OCI-M2 (cell line): ENCODE measurements around the gene PRKAR1A.
"Not testable (repeated sequence)": the region's sequence is repeated elsewhere in the genome, so short reads cannot be mapped to it uniquely, and the experiment has no call there.

Experiments used
- DNase-seq: peaks from one replicate; lab custom pipeline; 2025; ENCODE audit not compliant: unreplicated experiment; lab: John Stamatoyannopoulos, UW

PRKAR1A gene

DNA sequence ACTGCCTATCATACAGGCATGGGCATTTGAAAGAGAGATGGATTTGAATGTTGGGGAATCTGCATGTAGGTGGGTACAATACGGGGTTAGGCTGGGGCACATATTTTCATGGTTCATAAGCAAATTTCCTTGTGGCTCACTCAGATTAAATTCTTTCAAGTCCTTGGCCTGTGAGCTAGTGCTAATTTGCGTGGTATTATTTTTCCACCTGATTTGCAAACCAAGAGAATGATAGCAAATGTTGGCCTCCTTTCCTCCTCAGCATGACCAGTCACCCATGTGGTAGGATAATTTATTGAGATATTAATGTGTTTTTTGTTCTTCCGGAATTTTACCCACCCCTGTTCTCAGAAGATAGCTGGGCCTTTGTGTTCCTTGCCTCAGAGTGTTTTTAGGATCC, 66.0 kb downstream of the PRKAR1A start:
- DNase-seq = no peak

DNA sequence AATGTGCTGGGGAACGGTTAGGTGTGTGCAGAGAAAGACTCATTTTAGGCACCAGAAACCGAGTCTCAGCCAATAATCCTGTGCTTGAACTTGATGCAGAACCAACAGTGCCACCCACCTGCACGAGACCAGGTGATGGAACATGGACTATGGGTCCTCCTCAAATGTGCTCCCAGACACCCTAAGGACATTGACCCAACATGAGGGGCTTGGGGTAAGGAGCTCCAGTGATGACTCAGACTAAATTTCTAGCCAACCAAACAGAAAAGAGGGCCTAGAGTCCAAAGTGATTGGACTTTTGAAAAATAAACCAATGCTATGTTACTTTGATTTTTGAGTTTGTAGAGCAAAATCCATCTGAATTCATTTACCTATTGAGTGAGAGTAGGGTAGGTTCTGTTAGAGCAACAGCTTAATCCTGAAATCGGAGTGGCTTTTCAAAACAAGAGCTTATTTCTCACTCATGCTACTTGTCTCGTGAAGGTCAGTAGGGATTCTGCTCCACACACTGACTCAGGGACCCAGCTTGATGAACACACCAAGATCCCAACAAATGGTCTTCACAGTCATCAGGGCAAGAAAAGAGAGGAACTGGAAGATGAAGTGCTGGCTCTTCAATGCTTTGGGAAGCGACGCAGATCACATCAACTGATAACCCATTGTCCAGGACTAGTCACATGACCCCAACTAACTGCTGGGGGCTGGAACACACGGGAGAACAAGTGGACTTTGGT, 67.1 kb downstream of the PRKAR1A start:
- DNase-seq = no peak

DNA sequence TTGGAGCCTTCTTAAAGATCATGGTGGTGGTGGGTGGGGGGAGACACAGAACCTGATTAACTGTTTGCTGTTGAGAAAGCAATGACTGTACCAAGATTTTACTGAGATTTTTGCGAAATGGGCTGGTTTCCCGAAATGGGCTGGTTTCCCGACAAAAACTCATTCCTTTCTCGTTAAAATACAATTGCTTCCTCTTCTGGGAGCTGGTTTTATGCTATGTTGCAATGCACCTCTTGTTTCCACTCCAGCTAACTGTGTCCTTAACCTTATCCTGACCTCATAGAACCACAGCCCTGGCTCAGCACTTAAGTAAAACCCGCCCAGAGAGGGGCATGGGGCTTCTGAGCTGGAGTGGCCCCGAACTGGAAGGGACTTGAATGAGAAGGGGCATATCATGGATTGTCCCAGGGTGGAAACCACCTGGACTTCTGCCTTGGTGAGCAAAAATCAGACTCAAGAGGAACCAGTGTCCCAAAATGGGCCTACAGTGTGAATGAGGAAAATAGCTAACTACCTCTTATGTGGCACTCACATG, 68.1 kb downstream of the PRKAR1A start:
- DNase-seq = no peak

DNA sequence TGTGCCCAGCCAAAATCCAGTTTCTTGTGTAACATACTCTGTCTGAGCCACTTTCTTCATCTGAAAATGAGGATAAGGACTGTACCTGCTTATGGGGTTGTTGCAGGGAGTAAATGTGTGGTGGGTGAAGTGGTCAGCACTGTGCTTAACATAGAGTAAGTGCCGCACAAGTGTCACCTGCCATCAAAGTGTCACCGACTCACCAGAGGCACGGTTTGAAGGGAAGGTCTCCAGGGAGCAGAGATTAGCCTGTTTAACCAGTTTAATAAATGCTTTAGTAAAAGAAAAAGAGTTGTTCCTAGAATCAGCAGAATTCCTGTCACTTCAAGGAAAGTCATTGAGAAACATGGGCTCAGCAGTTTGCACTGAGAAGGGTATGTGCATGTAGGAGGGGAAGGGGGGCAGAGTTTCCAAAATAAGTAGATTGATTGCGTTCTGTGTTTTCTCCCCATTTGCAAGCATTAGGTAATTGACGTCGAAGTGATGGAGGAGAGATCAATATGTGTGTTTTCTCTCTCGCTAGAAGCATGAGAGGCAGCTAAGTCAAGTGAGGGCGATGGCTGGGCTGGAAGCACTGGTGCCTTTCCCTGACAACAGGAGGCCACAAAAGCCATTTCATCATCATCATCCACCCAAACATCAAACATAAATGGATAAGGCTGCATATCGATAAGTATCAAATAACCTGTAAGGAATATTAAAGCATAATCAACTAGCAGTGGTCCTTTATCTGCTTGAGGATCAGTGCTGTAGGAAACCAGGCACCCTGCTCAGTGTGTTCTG, 69.8 kb downstream of the PRKAR1A start:
- DNase-seq = no peak

DNA sequence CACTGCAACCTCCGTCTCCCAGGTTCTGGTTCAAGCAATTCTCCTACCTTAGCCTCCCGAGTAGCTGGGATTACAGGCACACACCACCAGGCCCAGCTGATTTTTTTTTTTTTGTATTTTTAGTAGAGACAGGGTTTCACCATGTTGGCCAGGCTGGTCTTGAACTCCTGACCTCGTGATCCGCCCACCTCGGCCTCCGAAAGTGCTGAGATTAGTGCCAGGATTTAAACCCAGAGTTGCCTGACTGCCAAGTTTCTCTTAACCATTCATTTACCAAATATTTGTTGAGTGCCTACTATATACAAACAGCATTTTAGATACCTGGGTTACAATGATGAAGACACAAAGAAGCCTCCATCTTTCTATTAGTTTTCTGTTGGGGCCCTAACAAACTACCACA, 70.6 kb downstream of the PRKAR1A start:
- DNase-seq = not testable (repeated sequence)

DNA sequence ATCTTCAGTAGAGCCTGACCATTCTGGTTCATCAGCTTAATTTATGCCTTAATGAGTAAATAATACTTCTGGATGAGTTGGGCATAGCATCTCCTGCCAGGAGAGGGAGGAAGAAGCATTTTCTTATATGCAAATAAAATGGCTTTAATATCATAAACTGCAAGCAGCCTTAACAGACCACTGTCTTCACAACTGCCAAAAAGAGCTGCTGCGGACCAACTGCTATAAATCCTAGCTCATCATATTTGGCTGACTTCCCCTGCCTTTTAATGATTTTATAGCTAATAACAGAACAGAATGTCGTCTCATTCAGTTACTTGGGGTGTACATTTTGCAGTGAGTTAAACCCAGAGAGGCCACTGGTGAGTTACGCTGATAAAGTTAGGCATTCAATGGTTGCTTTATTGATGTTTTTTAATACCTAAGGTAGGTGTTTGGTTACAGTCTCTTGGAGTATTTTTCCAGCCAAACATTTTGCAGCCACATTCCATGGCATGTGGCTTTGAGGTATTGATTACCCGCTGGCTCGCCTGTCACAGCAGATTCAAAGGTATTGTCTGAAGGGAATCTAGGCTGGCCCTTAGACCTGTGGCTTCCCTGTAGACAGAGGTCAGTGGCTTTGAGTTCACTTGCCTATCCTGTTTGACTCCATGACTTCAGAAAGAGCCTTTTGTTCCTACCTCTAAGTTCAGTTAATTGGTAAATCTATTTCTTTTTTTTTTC, 72.5 kb downstream of the PRKAR1A start:
- no peak for DNase-seq

DNA sequence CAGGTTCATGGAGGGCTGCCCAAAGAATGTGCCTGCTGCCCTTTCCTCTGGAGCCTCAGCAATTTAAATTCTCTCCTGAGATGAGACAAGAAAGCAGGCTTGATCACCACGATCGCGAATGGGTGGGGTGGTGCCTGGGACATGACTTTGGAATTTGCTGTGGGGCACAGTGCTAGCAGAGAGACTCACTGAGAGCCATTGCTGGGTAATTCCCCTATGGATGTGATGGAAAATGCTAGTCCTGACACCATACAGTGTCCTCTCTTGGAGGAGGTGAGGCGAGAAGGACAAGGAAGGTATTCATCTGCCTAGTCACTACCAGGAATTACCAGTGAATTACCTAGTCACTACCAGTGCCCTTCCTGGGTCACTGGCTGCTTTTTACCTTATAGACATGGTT, 73.4 kb downstream of the PRKAR1A start:
- no peak for DNase-seq

DNA sequence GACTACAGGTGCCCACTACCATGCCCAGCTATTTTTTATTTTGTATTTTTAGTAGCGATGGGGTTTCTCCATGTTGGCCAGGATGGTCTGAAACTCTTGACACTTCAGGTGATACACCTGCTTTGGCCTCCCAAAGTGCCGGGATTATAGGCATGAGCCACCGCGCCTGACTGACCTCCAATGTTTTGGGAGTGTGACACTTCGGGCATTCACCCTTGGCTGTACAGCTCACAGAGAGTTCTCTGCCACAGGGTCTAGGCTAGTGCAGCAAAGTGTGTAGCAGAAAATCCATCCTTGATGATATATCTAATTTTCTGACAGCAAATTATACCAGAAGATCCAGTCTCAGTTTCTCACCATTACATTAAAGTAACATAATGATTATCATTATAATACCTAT, 74.8 kb downstream of the PRKAR1A start:
- no peak for DNase-seq

DNA sequence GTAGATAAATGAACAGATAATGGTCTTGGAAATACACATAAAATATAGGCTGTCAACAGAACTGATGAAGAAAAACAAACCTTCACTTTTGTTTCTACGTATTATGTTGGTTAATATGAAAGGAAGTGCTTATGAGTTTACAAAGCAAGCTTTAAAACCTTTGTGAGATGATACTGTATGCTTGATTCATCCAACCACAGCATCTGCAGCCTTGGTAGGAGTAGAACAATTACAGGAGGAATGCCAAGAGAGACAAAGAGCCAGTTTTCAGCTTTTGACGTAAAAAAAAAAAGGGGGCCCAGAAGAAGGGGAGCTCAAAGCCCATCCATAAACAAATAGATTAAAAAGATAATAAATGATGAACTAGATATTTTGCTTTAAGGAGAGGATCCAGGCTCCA, 75.6 kb downstream of the PRKAR1A start:
- no peak for DNase-seq

DNA sequence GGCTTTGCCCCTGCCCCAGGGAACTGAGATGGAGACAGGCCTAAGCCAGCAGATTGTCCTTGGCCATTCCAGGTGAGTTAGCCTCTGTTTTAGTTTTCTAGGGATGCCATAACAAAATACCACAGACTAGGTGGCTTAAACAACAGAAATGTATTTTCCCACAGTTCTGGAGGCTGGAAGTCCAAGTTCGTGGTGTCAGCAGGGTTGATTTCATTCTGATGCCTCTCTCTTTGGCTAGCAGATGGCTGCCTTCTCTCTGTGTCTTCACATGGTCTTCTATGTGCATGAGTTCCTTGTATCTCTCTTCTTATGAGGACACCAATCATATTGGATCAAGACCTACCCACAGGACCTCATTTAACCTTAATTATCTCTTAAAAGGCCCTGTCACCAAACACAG, 76.1 kb downstream of the PRKAR1A start:
- DNase-seq = no peak

DNA sequence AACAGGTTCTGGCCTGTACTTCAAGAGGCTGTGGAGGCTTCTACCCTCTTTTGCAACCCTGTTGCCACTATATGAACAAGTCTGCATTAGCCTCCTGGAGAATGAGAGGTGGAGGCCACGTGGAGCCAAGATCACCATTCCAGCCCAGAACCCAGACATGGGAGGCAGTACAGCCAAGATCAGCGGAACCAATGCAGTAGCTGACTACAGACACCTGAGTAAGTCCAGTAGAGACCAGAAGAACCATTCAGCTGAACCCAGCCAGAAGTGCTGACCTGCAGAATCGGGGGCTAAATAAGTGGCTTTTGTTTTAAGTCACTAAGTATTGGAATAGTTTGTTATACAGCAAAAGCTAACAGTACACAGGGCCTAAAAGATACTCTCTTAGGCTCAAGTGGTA, 76.9 kb downstream of the PRKAR1A start:
- no peak for DNase-seq

DNA sequence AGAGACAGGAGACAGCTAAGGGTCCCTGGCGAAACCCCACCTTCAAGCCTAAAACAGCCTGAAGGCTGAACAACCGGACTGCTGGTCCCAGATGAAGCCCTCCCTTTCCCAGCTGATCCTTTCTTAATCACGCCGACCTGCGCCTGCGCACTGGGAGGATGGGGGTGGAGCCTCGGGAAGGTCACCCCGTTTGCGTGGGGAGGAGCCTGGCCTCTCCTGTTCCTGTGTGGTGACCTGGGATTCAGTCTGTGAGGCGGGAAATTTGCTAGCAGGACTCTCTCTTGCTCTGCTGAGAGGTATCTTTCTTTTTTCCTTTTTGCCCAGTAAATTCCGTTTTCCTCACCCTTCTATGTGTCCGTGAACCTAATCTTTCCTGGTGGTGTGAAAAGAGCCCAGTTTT, 79.4 kb downstream of the PRKAR1A start:
- DNase-seq = no peak

DNA sequence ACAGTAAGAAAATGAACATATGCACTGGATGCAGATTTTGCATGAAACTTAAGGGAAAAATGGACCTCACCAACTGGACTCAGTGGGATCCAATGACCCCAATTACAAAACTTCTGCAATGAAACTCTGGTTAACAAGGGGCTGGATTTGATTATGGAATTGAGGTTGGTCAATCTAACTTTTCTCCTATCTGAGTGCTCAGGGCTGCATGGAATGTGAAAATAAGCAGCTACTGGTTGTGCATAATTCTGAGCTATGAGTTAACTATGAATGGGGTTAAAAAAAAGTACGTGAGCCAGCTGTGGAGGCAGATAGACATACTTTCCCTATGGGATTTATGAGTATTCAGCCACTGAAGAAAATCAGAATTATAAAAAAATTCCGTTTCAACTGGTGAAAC, 79.8 kb downstream of the PRKAR1A start:
- no peak for DNase-seq

DNA sequence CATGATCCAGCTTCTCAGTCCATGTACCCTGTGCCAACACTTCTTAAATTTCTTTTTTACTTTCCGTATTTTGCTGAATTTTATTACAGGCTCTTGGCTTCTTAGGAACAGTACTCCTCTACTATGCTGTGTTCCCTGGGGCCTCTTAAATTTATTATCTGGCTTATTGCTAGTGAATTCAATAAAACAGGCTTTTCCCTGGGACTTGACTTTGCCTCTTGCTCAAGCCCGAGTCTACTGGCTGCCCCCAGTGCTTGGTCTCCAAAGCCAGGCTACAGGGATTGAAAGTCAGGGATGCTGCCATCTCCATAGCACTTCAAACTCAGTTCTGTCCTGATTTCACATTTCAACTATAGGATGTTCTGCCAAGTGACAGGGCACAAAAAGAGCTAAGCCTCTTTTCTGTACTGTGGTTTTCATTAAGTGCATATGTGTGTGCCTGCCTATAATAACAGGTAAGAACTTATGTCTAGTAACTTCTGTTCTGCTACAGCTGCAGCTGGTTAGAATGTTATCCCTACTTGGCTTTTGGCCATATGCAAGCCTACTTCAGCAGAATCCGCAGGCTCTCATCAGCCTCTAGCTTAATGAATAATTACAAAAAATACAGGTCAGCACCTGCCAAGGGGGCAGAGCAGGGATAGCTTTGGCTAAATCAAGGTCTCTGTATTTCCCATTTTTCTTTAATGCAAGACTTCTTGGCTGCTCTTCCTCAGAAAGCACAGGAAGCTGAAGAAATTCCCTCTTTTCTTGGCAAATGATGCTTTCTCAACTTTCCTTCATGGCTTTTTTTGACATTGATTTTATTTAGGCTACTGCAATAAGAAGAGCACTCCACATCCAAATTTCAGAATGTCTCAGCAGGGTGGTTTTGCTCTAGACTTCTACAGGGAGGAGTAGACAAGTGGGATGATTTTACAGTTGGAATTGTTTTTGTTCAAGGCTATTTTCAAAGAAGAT, 80.7 kb downstream of the PRKAR1A start:
- DNase-seq = no peak

DNA sequence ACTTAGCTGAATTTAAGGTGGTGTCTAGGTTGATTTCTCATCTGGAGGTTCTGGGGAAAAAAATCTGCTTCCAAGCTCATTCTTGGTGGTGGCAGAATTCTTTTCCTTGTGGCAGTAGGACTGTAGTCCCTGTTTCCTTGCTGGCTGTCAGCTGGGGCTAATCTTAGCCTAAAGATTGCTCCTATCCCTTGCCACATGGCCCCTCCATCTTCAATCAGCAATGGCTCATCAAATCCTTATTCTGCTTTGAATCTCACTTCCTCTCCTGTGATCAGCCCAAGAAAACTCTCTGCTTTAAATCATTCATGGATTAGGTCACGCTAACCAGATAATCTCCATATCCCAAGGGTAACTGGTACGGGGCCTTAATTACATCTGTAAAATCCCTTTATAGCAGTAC, 82.3 kb downstream of the PRKAR1A start:
- DNase-seq = no peak

DNA sequence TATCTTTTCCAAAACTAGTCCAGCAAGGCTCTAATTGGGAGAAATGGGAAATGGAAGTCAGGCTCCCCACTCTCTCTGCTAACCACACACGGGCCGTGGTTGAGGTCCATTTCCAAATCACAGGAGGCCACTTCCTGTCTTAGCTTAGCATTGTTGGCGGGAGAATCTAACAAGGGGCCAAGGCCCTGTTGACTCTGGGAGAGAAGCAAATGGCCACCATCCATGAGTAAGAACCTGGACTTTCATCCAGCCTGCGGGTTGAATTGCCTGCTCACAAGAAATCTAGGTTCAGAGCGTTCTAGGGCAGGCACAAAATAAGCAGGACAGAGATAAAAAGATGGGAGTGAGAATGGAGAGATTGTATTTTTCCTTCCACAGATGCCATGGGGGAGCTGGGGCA, 83.3 kb downstream of the PRKAR1A start:
- DNase-seq = no peak

DNA sequence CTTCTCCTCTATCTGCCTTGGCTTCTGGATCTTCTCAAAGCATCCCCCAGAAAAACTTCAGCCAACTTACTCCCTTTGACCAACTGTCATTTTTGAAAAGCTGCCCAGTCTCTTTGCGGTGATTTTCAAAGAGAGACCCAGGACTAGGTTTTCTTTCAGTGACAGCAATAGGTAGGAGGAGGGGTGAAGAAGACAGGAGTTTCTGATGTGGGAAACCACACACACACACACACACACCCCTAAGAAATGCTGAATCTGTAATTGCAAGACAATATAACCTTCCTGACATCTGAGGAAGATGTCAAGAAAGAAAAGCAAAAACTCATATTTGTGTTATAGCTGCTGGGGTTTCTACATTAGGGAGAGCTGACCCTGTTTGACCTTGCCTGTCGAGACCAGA, 83.8 kb downstream of the PRKAR1A start:
- no peak for DNase-seq

DNA sequence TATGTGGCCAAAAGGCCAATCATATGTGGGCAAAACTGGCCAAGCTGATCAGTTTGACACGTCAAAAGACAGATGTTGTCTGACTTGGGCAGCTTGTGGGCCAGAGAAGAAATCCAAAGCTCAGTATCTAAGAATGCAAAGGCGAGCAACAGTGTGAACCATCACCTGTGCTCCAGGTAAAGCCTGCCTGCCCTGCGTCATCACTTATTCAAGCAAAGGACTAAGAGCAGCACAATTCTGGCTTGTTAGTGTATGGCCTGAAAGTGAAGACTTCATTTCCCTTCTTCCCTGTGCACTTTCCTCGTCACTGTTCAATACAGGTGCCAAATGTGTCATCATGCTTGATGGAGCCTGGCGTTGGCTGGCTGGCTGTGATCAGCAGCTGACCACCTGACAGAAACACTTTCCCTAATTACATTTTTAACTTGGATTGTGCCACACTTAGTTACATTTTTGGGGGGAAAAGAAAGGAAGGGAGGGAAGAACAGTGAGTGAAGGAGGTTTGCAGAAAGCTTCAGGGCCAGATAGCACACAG, 84.2 kb downstream of the PRKAR1A start:
- no peak for DNase-seq

DNA sequence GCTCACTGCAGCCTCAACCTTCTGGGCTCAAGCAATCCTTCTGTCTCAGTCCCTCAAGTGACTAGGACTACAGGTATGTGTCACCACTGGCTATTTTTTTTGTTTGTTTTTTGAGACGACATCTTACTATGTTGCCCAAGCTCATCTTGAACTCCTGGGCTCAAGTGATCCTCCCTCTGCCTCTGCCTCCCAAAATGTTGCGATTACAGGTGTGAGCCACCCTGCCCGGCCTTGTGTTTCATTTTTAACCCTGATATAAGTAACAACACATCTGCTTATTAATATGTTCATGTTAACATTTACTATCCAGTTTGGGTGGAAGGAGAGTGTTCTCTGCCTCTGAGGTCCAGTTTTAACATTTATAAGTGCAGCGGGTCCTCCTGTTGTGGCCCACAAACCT, 85.8 kb downstream of the PRKAR1A start:
- DNase-seq = no peak

DNA sequence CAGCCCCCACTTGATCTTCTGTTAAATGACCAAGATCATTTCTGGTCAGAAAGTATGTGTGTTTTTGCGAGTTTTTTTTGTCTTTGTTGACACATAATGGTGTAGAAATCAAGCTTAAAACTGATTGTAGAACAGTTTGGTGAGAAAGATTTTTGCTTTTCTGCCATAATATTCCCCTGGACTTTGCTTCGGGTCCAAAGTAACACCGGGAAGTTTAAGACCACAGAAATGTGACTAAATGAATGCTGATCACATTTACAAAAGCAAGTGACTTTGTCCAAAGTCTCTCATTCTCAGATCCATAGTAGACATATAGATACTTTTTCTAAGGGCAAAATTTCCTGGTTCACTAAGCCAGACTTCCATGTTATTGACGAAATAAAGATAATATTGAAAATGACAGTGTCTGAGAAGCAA, 86.3 kb downstream of the PRKAR1A start:
- no peak for DNase-seq
